HUES6 (cell line): Measurements from ENCODE around the gene MOGAT1.
"Not testable (repeated sequence)": the region's sequence is repeated elsewhere in the genome, so short reads cannot be mapped to it uniquely, and the experiment has no call there.

Experiments used
- H3K27ac ChIP-seq: 2 replicates; pipeline ENCODE4 v1.7.0; 2013; ENCODE audit warnings: low read depth, mild to moderate bottlenecking, low read length, inconsistent platforms
- H3K27me3 ChIP-seq: 2 replicates; pipeline ENCODE4 v1.6.1; 2013; ENCODE audit warnings: low read length; ENCODE audit not compliant: control insufficient read depth, insufficient read depth
- H3K36me3 ChIP-seq: 2 replicates; pipeline ENCODE4 v1.6.1; 2013; ENCODE audit warnings: low read length; ENCODE audit not compliant: control insufficient read depth, insufficient read depth
- H3K4me1 ChIP-seq: 2 replicates; pipeline ENCODE4 v1.6.1; 2013; ENCODE audit warnings: low read length; ENCODE audit not compliant: control insufficient read depth, insufficient read depth
- H3K4me3 ChIP-seq: 2 replicates; pipeline ENCODE4 v1.5.1; 2013; ENCODE audit warnings: low read depth, low read length
- H3K9ac ChIP-seq: one replicate; pipeline ENCODE4 v1.6.1; 2013; ENCODE audit warnings: mild to moderate bottlenecking, low read length
- H3K9me3 ChIP-seq: 2 replicates; pipeline ENCODE4 v1.6.1; 2013; ENCODE audit warnings: low read depth, low read length; ENCODE audit not compliant: control insufficient read depth, insufficient read depth

The MOGAT1 gene

DNA sequence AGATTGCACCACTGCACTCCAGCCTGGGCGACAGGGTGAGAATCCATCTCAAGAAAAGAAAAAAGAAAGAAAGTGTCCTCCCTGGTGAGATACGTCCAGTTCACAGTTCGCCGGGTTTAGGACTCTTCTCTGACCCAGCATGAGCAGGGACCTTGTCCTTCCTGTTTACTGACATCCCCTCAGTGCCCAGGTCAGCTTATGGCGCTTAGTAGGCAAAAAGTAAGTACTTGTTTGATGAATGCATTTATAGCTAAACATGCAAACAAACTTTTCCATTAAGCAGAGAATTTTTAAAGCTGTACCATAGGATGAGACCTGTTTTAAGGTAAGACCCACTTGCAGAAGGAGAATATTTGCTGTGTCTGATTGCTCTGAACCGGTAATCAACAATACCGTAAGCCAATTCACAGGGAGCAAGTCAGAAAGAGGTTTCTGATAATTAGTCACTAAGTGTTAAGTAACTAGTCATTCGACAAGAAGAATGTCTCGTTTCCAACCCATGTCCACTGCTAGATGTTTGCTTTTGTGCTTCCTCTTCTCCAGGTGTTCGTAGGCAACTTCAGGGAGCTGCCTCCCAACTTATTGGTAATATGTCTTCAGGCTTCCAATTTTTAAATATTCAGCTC lies 40.0 kb downstream of the MOGAT1 start:
- Histone ChIP-seq H3K4me1 (peaks cover 13% of the 10 kb centered on the region), H3K27me3 (no peaks in the 10 kb centered on the region), H3K9me3 (no peaks in the 10 kb centered on the region), H3K9ac (no peak overlapping the region), H3K36me3 (no peaks in the 10 kb centered on the region), H3K4me3 (no peak overlapping the region), H3K27ac (no peak overlapping the region)

DNA sequence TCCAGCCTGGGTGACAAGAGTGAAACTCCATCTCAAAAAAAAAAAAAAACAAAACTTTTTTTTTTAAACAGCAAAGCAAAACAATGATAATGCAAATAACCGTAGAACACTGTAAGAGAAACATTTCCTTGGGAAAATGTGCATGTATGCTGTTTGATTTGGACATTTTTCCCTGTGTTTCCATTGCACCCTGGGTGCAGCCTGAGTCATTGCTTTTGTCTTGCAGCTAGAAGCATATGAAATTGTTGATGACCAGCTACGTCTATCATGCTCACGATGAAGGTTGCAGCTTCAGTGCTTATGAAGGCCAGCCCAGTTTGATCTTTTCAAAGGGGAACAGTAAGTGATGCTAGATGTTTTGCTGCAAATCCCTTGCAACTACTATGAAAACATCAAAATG lies 41.5 kb downstream of the MOGAT1 start:
- Histone ChIP-seq H3K9me3 (no peaks in the 10 kb centered on the region), H3K27me3 (no peaks in the 10 kb centered on the region), H3K9ac (no peak overlapping the region), H3K36me3 (no peaks in the 10 kb centered on the region), H3K4me3 (no peak overlapping the region), H3K4me1 (peaks cover 7% of the 10 kb centered on the region; the same call in 1 of the 2 replicates), H3K27ac (no peak overlapping the region)

DNA sequence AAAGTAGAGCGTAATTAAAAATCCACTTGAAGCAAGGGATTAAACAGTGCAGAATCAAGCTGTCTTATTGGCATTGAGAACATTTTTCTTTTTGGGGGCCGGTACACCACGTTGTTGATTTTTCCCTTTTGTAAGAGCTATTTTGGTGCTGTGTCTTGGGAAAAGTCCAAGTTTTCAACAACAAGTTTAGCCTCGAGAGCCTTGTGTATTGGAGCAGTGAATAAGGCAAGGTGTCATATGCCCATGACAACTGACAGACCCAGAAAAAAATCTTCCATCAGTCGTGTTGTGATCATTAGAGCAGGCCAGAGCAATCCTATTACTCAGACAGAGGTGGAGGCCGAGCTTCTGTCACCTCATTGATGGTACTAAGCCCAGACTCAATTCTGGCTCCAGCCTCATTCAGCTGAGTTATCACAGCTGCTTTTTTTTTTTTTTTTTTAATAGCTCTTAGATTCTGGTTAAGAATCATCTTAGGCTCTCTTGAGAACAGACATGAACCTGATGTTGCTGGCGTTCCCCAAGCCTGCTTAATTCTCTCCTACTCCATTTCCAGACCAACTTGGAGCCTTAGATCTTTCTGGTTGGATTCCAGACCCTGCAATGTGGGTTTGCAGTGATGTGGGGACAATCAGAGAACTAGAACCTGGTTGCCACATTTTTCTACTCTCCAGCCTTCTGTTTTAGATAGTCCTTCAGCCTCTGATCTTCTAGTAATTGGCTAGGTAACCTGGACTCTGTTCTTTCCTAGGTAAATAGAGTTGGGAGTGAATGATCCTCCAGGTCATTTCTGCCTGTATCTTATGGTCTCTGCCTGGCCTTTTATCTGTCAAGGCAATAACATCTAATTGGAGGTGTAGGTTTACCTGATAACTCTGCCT lies 43.1 kb downstream of the MOGAT1 start:
- Histone ChIP-seq H3K27me3 (no peaks in the 10 kb centered on the region), H3K4me1 (no peaks in the 10 kb centered on the region), H3K9ac (no peak overlapping the region), H3K27ac (no peak overlapping the region), H3K4me3 (no peak overlapping the region), H3K9me3 (0 out of 2 replicates have a peak, but pooled peaks cover 3% of the 10 kb centered on the region), H3K36me3 (no peaks in the 10 kb centered on the region)

- Histone ChIP-seq H3K9ac (no peak overlapping the region), H3K9me3 (peaks cover 13% of the 10 kb centered on the region), H3K27ac (no peak overlapping the region), H3K4me3 (no peak overlapping the region), H3K27me3 (no peaks in the 10 kb centered on the region), H3K4me1 (no peaks in the 10 kb centered on the region), H3K36me3 (no peaks in the 10 kb centered on the region)
These were observed 44.3 kb downstream of the MOGAT1 start for GRCh38 chr2:222715742-222716141.

- H3K4me3 ChIP-seq, H3K36me3 ChIP-seq, H3K4me1 ChIP-seq, H3K27ac ChIP-seq, H3K9ac ChIP-seq, H3K27me3 ChIP-seq: not testable (repeated sequence)
- H3K9me3 ChIP-seq, result peaks cover 22% of the 10 kb centered on the region
These were observed 48.3 kb downstream of the MOGAT1 start for GRCh38 chr2:222719787-222720186.

- not testable (repeated sequence) for H3K4me1 ChIP-seq, H3K4me3 ChIP-seq, H3K27ac ChIP-seq, H3K36me3 ChIP-seq, H3K9ac ChIP-seq, H3K27me3 ChIP-seq
- H3K9me3 ChIP-seq, result peaks cover 22% of the 10 kb centered on the region
These were observed 50.1 kb downstream of the MOGAT1 start for GRCh38 chr2:222721597-222721996.

- Histone ChIP-seq H3K4me1 (no peaks in the 10 kb centered on the region), H3K27ac (no peak overlapping the region), H3K9ac (no peak overlapping the region), H3K27me3 (no peaks in the 10 kb centered on the region), H3K36me3 (no peaks in the 10 kb centered on the region), H3K9me3 (peaks cover 22% of the 10 kb centered on the region), H3K4me3 (no peak overlapping the region)
These were observed 51.0 kb downstream of the MOGAT1 start for GRCh38 chr2:222722327-222722946.

DNA sequence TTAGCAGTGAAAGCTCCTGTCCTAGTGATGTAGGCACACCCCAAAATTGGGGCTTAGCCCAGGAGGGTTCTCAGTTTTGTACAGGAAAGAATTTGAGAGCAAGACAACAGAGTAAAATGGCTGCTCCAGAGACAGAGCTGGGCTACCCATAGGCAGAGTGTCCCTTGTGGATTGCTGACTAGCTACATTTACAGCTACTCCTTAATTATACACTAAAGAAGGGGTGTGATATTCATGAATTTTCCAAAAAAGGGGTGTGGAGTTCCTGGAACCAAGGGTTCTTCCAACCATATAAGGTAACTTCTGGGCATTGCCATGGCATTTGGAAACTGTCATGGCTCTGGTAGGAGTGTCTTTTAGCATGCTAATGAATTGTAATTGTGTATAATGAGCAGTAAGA lies 52.8 kb downstream of the MOGAT1 start:
- no peaks in the 10 kb centered on the region for H3K4me1 ChIP-seq
- H3K9ac ChIP-seq, result no peak overlapping the region
- peaks cover 22% of the 10 kb centered on the region for H3K9me3 ChIP-seq
- no peak overlapping the region for H3K27ac ChIP-seq
- H3K27me3 ChIP-seq, result no peaks in the 10 kb centered on the region
- no peak overlapping the region for H3K4me3 ChIP-seq
- no peaks in the 10 kb centered on the region for H3K36me3 ChIP-seq

DNA sequence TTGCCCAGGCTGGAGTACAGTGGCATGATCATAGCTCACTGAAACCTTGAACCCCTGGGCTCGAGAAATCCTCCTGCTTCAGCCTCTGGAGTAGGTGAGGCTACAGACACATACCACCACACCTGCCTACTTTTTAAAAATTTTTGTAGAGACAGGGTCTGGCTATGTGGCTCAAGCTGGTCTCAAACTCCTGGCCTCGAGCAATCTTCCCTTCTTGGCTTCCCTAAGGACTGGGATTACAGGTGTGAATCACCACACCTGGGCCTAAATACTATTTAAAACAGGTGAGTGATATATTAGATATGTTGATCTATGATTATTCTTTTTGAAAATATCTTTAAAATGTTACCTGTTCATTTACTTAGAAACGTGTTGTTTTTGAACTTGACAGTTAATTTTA lies 57.2 kb downstream of the MOGAT1 start:
- Histone ChIP-seq H3K4me3 (no peak overlapping the region), H3K36me3 (no peaks in the 10 kb centered on the region), H3K4me1 (no peaks in the 10 kb centered on the region)

DNA sequence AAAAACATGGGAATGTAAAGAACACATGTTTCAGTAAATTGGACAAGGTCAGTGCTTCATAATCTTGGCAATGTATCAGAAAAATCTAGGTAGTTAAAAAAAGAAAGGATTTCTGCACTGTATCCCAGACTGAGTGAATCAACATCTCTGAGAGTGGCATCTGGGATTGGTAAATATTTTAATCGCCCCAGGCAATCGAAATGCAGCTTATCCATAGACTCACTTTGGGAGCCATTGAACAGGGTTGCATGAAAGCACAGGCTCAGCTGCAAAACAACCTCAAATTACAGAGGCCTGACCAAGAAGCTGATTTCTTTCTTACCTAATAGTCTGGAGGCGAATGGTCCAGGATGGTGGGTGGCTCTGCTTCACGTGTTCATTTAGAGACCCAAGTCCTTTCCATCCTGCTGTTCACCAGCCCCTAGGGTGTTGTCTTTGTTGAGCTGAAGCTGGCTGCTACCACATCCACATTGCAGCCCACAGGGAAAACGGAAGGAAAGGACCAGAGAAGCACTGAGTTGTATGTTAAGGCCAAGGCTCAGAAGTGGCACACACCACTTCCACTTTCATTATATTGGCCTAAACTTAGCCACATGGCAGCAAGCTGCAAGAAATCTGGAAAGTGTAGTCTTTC lies 59.0 kb downstream of the MOGAT1 start:
- Histone ChIP-seq H3K27ac (no peak overlapping the region), H3K4me3 (no peak overlapping the region), H3K9ac (no peak overlapping the region), H3K4me1 (no peaks in the 10 kb centered on the region), H3K9me3 (no peaks in the 10 kb centered on the region), H3K27me3 (no peaks in the 10 kb centered on the region), H3K36me3 (no peaks in the 10 kb centered on the region)

More for the DNA sequence above, 57.2 kb downstream of the MOGAT1 start:
- no peaks in the 10 kb centered on the region for H3K27me3 ChIP-seq
- no peak overlapping the region for H3K27ac ChIP-seq
- H3K9ac ChIP-seq, result no peak overlapping the region
- H3K9me3 ChIP-seq, result no peaks in the 10 kb centered on the region

GRCh38 chr2:222731201-222731621 lies 59.8 kb downstream of the MOGAT1 start:
- Histone ChIP-seq H3K36me3 (no peaks in the 10 kb centered on the region), H3K9ac (no peak overlapping the region), H3K27ac (no peak overlapping the region), H3K4me1 (no peaks in the 10 kb centered on the region), H3K27me3 (no peaks in the 10 kb centered on the region), H3K9me3 (no peaks in the 10 kb centered on the region), H3K4me3 (no peak overlapping the region)
